Neural cell (in vitro differentiated cells): ENCODE results near the gene RADX. TPM values are rescaled to one million over a fixed set of nuclear protein-coding genes. Genes with fewer than 3 reads are reported as not detected.
"Not testable (repeated sequence)": the region's sequence is repeated elsewhere in the genome, so short reads cannot be mapped to it uniquely, and the experiment has no call there.

Experiments
- H2AFZ ChIP-seq: fragments of 200-600, 300-800 bp; sonication (generic), shearing (Covaris generic); 2 replicates; pipeline ENCODE4 v1.6.0; 2014; ENCODE audit warnings: low read depth, mild to moderate bottlenecking, antibody characterized with exemption, low read length, moderate library complexity
- H3F3A ChIP-seq: fragments of 200-600 bp; shearing (Covaris generic); 2 replicates; pipeline ENCODE4 v1.6.1; 2016; ENCODE audit warnings: mild to moderate bottlenecking, moderate library complexity, mixed read lengths, antibody characterized with exemption, low read length; ENCODE audit not compliant: insufficient read depth, poor library complexity, severe bottlenecking
- H3K27ac ChIP-seq: fragments of 200-600, 300-800 bp; sonication (generic), shearing (Covaris generic); 2 replicates; pipeline ENCODE4 v1.5.1; 2014; ENCODE audit warnings: mild to moderate bottlenecking, low read length, moderate library complexity
- H3K27me3 ChIP-seq: fragments of 300-800, 200-600 bp; sonication (generic), shearing (Covaris generic); 2 replicates; pipeline ENCODE4 v1.6.0; 2014; ENCODE audit warnings: mild to moderate bottlenecking, low read depth, low read length, moderate library complexity; ENCODE audit not compliant: insufficient read depth
- H3K36me3 ChIP-seq: fragments of 300-800, 200-600 bp; sonication (generic), shearing (Covaris generic); 2 replicates; pipeline ENCODE4 v1.5.1; 2014; ENCODE audit warnings: mild to moderate bottlenecking, antibody characterized with exemption, low read length, moderate library complexity; ENCODE audit not compliant: insufficient read depth
- H3K4me2 ChIP-seq: fragments of 300-800, 200-600 bp; sonication (generic), shearing (Covaris generic); 2 replicates; pipeline ENCODE4 v1.6.0; 2014; ENCODE audit warnings: mild to moderate bottlenecking, low read length
- H3K4me3 ChIP-seq: fragments of 300-800, 200-600 bp; sonication (generic), shearing (Covaris generic); 2 replicates; pipeline ENCODE4 v1.5.1; 2014; ENCODE audit warnings: mild to moderate bottlenecking, low read length, moderate library complexity
- H3K79me2 ChIP-seq: fragments of 200-600 bp; shearing (Covaris generic); replicated peaks from 2 replicates; pipeline ENCODE4 v1.6.0; 2014; ENCODE audit warnings: mild to moderate bottlenecking, low read length, moderate library complexity; ENCODE audit not compliant: insufficient read depth
- H3K9ac ChIP-seq: fragments of 300-800, 200-600 bp; sonication (generic), shearing (Covaris generic); 2 replicates; pipeline ENCODE4 v1.6.1; 2016; ENCODE audit warnings: mild to moderate bottlenecking, low read length, mixed read lengths
- H3K9me2 ChIP-seq: fragments of 200-600 bp; shearing (Covaris generic); 2 replicates; pipeline ENCODE4 v1.6.1; 2016; ENCODE audit warnings: mild to moderate bottlenecking, low read length, mixed read lengths; ENCODE audit not compliant: insufficient read depth
- H3K9me3 ChIP-seq: fragments of 200-600, 300-800 bp; sonication (generic), shearing (Covaris generic); 2 replicates; pipeline ENCODE4 v1.6.1; 2016; ENCODE audit warnings: mild to moderate bottlenecking, mixed run types, low read length, moderate library complexity, mixed read lengths
- H4K20me1 ChIP-seq: fragments of 200-600 bp; shearing (Covaris generic); 2 replicates; pipeline ENCODE4 v1.6.1; 2016; ENCODE audit warnings: mild to moderate bottlenecking, mixed run types; ENCODE audit not compliant: insufficient read depth
- CTCF ChIP-seq: fragments of 450-650 bp; IDR thresholded peaks from 2 replicates; pipeline ENCODE4 v1.5.1; 2014; ENCODE audit warnings: antibody characterized with exemption, mild to moderate bottlenecking, moderate library complexity; ENCODE audit not compliant: poor library complexity, severe bottlenecking
- EP300 ChIP-seq: fragments of 450-650 bp; conservative IDR thresholded peaks from 2 replicates; pipeline ENCODE4 v1.6.1; 2014; ENCODE audit warnings: antibody characterized with exemption, mild to moderate bottlenecking, moderate library complexity; ENCODE audit not compliant: poor library complexity, severe bottlenecking
- EZH2 ChIP-seq: fragments of 200-600, 300-800 bp; shearing (Covaris generic), sonication (generic); IDR thresholded peaks from 2 replicates; pipeline ENCODE4 v1.6.1; 2014; ENCODE audit warnings: antibody characterized with exemption, low read length, borderline replicate concordance, mild to moderate bottlenecking; ENCODE audit not compliant: insufficient read depth, poor library complexity, severe bottlenecking
- MXI1 ChIP-seq: fragments of 450-650 bp; conservative IDR thresholded peaks from 2 replicates; pipeline ENCODE4 v1.6.1; 2014; ENCODE audit warnings: antibody characterized with exemption, mild to moderate bottlenecking; ENCODE audit not compliant: poor library complexity, severe bottlenecking
- POLR2AphosphoS5 ChIP-seq: IDR thresholded peaks from 2 replicates; pipeline ENCODE4 v1.6.1; 2012
- RAD21 ChIP-seq: fragments of 450-650 bp; conservative IDR thresholded peaks from 2 replicates; pipeline ENCODE4 v1.6.1; 2014; ENCODE audit warnings: antibody characterized with exemption, mild to moderate bottlenecking, moderate library complexity
- REST ChIP-seq: IDR thresholded peaks from 2 replicates; pipeline ENCODE4 v1.6.1; 2012; ENCODE audit warnings: borderline replicate concordance
- SMC3 ChIP-seq: fragments of 450-650 bp; conservative IDR thresholded peaks from 2 replicates; pipeline ENCODE4 v1.6.1; 2014; ENCODE audit warnings: antibody characterized with exemption, mild to moderate bottlenecking, moderate library complexity; ENCODE audit not compliant: poor library complexity
- TAF1 ChIP-seq: IDR thresholded peaks from 2 replicates; pipeline ENCODE4 v1.6.1; 2012; ENCODE audit warnings: low read depth
- polyA plus RNA-seq: library from polyadenylated mRNA; depleted of rRNA; stranded (reverse); fragments of >200 nt; gene quantifications from 2 replicates; pipeline ENCODE4 v1.2.3, GENCODE V29; 2014

RADX gene
- polyA plus RNA-seq, 1 donor from 2014 or later = 78.9 TPM

- Histone ChIP-seq H3F3A (no peaks in the 10 kb centered on the region), H2AFZ (no peak overlapping the region), H4K20me1 (no peaks in the 10 kb centered on the region), H3K79me2 (no peaks in the 10 kb centered on the region), H3K4me3 (no peak overlapping the region), H3K27ac (no peak overlapping the region), H3K9me2 (no peaks in the 10 kb centered on the region), H3K9me3 (no peaks in the 10 kb centered on the region), H3K9ac (no peak overlapping the region), H3K27me3 (no peaks in the 10 kb centered on the region), H3K4me2 (no peak overlapping the region), H3K36me3 (no peaks in the 10 kb centered on the region)
- TF ChIP-seq TAF1 (no peak), SMC3 (no peak), EZH2 (no peak), RAD21 (no peak), POLR2AphosphoS5 (no peak), EP300 (no peak), MXI1 (no peak)
Measured at GRCh38 chrX:106649523-106650428, 38.0 kb downstream of the RADX start.

- not testable (repeated sequence) for H3K9me3 ChIP-seq, H3K27me3 ChIP-seq, H3K4me2 ChIP-seq, H3F3A ChIP-seq, H3K4me3 ChIP-seq, H3K27ac ChIP-seq, H3K9me2 ChIP-seq, H3K36me3 ChIP-seq, H2AFZ ChIP-seq, H3K79me2 ChIP-seq, H3K9ac ChIP-seq, H4K20me1 ChIP-seq
Measured at GRCh38 chrX:106653625-106654024, 41.8 kb downstream of the RADX start.

- Histone ChIP-seq H3K9me3 (no peaks in the 10 kb centered on the region), H3K4me2 (no peak overlapping the region), H3F3A (no peaks in the 10 kb centered on the region), H4K20me1 (no peaks in the 10 kb centered on the region), H3K9ac (no peak overlapping the region), H3K9me2 (no peaks in the 10 kb centered on the region), H3K36me3 (no peaks in the 10 kb centered on the region), H3K27ac (no peak overlapping the region), H3K4me3 (no peak overlapping the region), H2AFZ (no peak overlapping the region), H3K27me3 (no peaks in the 10 kb centered on the region), H3K79me2 (no peaks in the 10 kb centered on the region)
- TF ChIP-seq EP300 (no peak), REST (no peak), RAD21 (no peak), EZH2 (no peak), POLR2AphosphoS5 (no peak), TAF1 (no peak), SMC3 (no peak), CTCF (no peak), MXI1 (no peak)
Measured at GRCh38 chrX:106670631-106671030, 58.9 kb downstream of the RADX start.
